ENCODE results near the gene CAMKMT. TPM values are rescaled to one million over a fixed set of nuclear protein-coding genes. Genes with fewer than 3 reads are reported as not detected.

Gene CAMKMT
- total and polyA plus RNA-seq, 9 of the 15 experiments (the other 6 are each of a cell fraction or from before 2014, with no cell fraction given), result 1.6 to 15.3 (median 7.4) TPM

DNA sequence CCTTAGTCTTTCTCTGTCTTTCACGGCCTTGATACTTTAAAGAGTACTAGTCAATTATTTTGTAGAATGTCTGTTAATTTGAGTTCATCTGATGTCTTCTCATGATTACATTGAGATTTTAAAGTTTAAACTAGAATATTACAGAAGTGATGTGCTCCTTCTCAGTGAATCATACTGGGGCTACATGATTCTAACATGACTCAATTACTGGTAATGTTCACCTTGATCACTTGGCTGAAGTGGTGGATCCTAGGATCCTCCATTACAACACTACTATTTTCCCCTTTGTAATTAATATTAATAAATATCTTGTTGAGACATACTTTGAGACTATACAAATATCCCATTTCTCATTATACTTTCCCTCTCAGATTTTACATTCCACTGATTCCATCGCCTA lies 148.5 kb downstream of the CAMKMT start (continued):
- TF ChIP-seq ZNF311 (CRISPR knock-in tag; IDR thresholded peaks at IDR 0.05), result no peak
- TF ChIP-seq CBFA2T3 (IDR thresholded peaks at IDR 0.05), result no peak
- TF ChIP-seq, protein P1, sequence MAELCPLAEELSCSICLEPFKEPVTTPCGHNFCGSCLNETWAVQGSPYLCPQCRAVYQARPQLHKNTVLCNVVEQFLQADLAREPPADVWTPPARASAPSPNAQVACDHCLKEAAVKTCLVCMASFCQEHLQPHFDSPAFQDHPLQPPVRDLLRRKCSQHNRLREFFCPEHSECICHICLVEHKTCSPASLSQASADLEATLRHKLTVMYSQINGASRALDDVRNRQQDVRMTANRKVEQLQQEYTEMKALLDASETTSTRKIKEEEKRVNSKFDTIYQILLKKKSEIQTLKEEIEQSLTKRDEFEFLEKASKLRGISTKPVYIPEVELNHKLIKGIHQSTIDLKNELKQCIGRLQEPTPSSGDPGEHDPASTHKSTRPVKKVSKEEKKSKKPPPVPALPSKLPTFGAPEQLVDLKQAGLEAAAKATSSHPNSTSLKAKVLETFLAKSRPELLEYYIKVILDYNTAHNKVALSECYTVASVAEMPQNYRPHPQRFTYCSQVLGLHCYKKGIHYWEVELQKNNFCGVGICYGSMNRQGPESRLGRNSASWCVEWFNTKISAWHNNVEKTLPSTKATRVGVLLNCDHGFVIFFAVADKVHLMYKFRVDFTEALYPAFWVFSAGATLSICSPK (IDR thresholded peaks at IDR 0.05; ENCODE audit: borderline replicate concordance), result no peak
- TF ChIP-seq FOS (IDR thresholded peaks at IDR 0.05; ENCODE audit: extremely low read depth, insufficient read length), result no peak
- no peak for TF ChIP-seq ZNF699 (CRISPR knock-in tag; IDR thresholded peaks at IDR 0.05; ENCODE audit: insufficient replicate concordance)
- TF ChIP-seq CHD2 (IDR thresholded peaks at IDR 0.05; ENCODE audit: low read depth, low read length), result no peak
- TF ChIP-seq CHCHD3 (CRISPR knock-in tag; IDR thresholded peaks at IDR 0.05), result no peak

DNA sequence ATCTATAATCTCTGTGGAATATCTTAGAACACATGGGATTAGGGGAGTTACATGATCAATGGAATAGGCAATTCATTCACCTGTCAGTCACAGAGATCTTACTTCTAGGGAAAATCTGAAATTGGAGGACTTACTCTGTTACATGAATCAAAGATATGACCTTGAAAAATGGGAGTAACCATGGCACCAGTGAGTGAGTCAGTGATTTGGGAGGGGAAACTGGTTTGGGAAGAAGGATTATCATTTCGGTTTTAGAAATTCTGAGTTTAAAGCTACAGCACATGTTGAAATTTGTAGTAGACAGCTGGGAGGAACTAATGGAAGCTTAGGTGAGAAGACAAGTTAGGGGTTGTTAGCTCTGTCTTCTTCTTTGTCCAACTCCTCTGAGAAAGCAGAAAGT lies 153.7 kb downstream of the CAMKMT start:
- BruUV-seq (replicated peaks), result no TSS peak
- WGBS (ENCODE audit: insufficient coverage, low coverage, missing lambda C conversion rate), result 0% methylated on average over 1 of the region's 1 CpG
- Histone ChIP-seq H3K27me3 (ENCODE audit: control insufficient read depth in 2 of 2, insufficient read depth in 2 of 2, low read length in 2 of 2) (no peaks in the 10 kb centered on the region), H4K20me1 (replicated peaks; ENCODE audit: control insufficient read depth, insufficient read depth, low read length) (no peaks in the 10 kb centered on the region), H3K9me1 (ENCODE audit: control insufficient read depth, insufficient read depth, low read length) (no peaks in the 10 kb centered on the region), H3K4me3 (no peak overlapping the region), H3K27ac (ENCODE audit: extremely low read depth, low read depth, low read length) (no peak overlapping the region), H3K79me2 (ENCODE audit: control insufficient read depth, insufficient read depth, low read length) (no peaks in the 10 kb centered on the region), H3K9ac (ENCODE audit: insufficient read depth in 1 of 2, low read depth in 2 of 2, low read length in 2 of 2) (no peak overlapping the region), H3K36me3 (ENCODE audit: control insufficient read depth, insufficient read depth, low read length) (no peaks in the 10 kb centered on the region), H3K4me1 (replicated peaks in 1 of 2; ENCODE audit: control insufficient read depth in 2 of 2, insufficient read depth in 2 of 2, low read length in 2 of 2) (no peaks in the 10 kb centered on the region), H3K9me3 (replicated peaks; ENCODE audit: control insufficient read depth, insufficient read depth, low read depth, low read length) (no peaks in the 10 kb centered on the region), H3K4me2 (ENCODE audit: insufficient read depth, low read length) (no peak overlapping the region), H2AFZ (ENCODE audit: low read depth, low read length) (no peak overlapping the region)
- no peak for FAIRE-seq
- CTCF ChIA-PET (ENCODE audit: low intra/inter-chr PET ratio), result no interaction called here
- ATAC-seq, result no peak
- intact Hi-C loops (cut with micrococcal nuclease), result no loop called here
- POLR2A ChIA-PET, result interaction anchor here (1.0 to 1.4 kb wide), 2 partner anchors 10 to 11 kb away, joined by 3 to 6 read pairs; no protein-coding TSS in a partner anchor
- DNase-seq (ENCODE audit: extremely low read depth in 1 of 4, low spot score in 3 of 4), result no peak
- TF ChIP-seq ZNF174 (CRISPR knock-in tag; IDR thresholded peaks at IDR 0.05) (no peak), RFX1 (IDR thresholded peaks at IDR 0.05) (peak; percentile 36; the same call in 1 of the 2 replicates)
- in situ Hi-C loops (cut with MboI), result no loop called here
